Measurements from ENCODE around the gene CMTM6.
"Not testable (repeated sequence)": the region's sequence is repeated elsewhere in the genome, so short reads cannot be mapped to it uniquely, and the experiment has no call there.

Gene CMTM6

GRCh38 chr3:32447865-32448400 lies 54.7 kb downstream of the CMTM6 start:
- no peak for DNase-seq (ENCODE audit: low read depth in 3 of 3)

- no peak for DNase-seq (ENCODE audit: low read depth in 3 of 3)
Measured at GRCh38 chr3:32443478-32443877, 59.2 kb downstream of the CMTM6 start.

DNA sequence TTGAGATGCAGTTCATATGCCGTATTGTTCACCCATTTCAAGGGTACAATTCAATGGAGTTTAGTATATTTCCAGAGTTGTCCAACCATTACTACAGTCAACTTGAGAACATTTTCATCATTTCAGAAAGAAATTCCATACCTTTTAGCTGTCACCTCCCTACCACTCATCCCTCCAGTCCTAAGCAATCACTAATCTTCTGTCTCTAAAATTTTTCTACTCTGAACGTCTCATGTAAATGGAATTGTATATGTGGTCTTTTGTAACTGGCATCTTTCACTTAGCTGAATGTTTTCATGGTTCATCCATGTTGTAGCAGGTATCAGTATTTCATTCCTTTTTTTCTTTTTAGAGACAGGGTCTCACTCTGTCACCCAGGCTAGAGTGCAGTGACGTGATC lies 59.9 kb downstream of the CMTM6 start:
- DNase-seq (ENCODE audit: low read depth in 3 of 3) = no peak

DNA sequence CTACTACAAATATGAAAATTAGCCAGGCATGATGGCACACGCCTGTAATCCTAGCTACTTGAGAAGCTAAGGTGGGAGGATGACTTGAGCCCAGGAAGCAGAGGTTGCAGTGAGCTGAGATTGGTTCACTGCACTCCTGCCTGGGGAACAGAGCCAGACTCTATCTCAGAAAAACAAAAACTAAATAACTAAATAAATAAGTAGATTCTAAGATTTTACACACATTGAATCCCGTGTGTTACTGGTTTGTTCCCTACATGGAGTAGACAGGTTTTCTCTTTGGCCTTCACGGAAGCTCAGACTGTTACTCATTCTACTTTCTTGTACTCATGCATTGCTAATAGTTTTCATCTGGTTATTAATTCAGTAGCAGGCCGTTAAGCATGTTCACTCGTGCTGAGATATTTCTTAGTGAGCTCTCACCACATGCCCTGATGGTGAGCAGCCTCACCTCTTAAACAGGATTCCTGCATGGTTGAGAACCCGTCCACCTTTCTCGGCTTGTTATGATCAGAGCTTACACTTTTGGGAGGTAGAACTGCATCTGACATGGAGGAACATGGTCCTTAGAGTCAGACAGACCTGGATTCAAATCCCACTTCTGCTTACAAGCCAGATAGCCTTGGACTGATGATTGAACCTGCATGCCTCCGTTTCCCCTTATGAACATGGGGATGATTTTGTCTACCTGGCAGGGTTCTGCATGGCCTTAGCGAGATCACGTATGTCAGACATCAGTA lies 61.9 kb downstream of the CMTM6 start:
- DNase-seq (ENCODE audit: low read depth in 3 of 3) = no peak

GRCh38 chr3:32439421-32439820 lies 63.2 kb downstream of the CMTM6 start:
- DNase-seq (ENCODE audit: low read depth in 3 of 3) = not testable (repeated sequence)

- no peak for DNase-seq (ENCODE audit: low read depth in 3 of 3)
Measured at GRCh38 chr3:32438596-32439344, 63.9 kb downstream of the CMTM6 start.

DNA sequence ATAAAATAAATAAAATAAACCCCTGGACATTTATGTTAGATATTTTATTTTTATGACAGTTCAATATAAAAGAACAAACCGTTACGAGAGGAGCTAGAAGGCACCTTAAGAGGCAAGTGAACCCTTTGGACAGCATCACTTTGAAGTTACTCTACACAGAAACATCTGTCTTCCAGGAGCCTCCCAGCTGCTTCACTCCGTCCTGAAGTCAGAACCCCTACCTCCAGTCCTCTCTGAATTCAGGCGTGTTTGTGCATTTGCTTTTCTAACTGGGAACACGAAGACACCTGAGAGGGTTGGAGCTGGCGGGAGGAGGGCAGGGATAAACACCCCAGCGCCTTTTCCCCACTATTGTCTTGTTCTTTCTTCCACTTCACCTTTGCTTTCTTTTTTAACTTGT lies 64.8 kb downstream of the CMTM6 start:
- no peak for DNase-seq (ENCODE audit: low read depth in 3 of 3)

DNA sequence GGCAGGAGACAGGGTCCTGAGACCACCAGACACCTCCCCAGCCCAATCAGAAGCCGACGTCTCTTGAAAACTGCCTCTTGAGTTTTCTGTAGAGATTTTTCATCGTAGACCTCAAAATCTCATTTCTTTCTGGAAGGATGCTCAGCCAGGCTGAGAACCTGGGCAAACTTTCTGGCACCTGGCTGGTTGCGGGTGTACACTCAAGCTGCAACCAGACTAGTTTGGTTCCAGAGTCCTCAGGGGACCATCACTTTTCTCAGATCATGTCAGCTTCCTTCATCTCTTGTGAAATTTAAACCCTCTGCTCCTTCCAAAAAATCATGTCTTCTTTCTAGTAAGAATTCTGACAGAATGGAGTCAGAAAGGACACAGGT lies 65.8 kb downstream of the CMTM6 start:
- DNase-seq (ENCODE audit: low read depth in 3 of 3) = no peak

DNA sequence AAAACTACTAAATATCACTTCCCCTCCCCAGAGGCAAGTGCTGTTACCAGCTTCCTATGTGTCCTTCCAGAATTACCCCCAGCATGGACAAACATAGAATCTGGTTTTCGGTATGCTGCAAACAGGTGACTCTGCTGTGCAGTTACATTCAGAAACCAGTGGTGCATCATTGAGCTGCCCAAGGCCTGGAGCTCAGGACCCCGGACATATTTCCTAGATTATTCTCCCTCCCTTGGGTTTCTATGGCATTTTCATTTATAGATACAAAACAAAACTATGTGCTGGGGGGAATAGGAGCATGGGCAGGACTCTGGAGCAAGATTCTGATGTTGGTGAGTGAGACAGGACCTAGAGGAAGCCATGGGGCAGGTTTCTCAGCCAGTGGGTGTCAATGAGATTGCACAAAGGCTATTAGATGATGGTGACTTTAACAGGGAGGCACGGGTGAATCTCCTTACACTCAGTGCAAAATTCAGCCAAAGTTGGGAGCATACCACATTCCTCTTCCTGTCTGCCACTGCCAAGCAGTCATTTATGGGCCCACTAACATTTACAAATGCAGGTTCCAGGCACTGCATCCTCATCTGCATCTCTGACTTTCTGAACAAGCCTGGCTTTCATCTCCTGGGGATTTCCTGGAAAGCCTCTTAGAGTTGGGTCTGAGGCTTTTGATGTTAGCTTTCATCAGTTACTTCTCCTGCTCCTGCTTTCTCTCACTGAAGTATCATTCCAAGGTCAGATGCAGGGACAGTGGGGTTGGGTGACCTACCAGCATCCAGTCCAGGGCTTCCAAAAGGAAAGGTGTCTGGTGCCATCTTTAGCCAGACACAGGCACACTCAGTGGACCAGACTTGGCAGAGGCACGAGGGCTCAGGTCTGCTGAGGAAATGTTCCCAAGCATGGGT lies 66.5 kb downstream of the CMTM6 start:
- DNase-seq (ENCODE audit: low read depth in 3 of 3) = no peak

- DNase-seq (ENCODE audit: low read depth in 3 of 3) = no peak
Measured at GRCh38 chr3:32434206-32434605, 68.4 kb downstream of the CMTM6 start.

DNA sequence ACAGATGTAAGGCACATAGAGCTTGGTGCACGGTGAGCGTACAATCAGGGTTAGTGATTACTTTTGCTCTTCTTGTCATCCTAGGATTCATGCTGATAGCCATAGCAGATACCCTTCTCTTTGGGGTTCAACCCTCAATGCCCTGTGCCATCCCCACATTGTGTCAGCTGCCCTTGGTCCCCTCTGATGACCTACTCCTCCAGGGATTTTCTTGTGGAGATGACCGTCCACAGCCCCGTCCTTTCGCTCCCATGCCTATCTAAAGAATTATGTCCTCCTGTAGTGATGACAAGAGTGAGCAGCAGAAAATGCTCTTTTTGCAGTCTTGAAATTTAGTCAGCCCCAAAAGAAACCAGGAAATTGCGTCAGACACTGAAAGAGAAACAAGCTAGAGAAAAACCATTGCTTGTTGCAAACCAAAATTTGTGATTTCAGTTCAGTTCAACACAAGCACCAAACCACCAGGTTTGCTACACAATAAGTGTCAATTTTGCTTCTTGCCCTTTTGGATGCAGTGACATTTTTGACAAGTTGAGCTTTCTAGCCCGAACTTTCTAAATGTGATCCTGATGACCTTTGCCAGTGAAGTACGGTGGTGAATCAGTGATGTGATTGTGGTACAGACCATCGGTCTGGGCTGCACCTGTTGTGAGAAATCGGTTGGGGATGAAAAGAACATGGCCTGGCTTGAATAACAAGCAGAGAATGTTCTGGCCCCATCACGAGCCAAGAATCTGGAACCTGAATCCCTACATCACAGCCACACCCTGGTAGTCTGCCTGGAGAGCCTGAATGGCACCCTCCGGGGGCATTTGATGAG lies 69.7 kb downstream of the CMTM6 start:
- DNase-seq (ENCODE audit: low read depth in 3 of 3) = no peak

DNA sequence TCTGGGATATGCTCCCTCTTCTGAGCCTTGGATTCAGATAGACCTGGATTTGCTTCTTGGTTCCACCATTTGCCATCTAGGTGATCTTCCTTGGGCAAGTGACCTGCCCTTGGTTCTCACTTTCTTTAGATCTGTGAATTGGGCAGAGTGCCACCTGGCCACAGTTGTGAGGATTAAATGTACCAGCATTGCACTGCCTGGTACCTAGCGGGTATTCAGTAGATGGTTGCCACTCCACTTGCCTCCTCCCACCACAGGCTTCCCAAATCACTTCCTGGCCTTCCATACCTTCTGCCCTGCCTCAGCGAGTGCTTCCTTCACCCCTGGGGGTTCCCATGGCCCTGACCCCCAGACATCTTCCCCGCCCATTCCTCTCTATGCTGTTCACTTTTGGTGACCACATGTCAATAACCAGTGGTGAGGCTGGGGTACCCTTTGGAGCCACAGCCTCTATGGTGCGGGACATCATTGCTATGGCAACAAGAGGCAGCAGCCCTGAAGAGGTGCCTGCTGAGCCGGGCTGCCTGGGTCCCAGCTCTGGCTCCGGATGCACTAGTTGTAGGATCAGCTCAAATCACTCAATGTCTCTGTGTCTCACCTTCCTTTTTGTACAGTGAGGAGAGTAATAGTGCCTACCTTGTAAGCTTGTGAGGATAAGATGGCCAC lies 70.5 kb downstream of the CMTM6 start:
- no peak for DNase-seq (ENCODE audit: low read depth in 3 of 3)

DNA sequence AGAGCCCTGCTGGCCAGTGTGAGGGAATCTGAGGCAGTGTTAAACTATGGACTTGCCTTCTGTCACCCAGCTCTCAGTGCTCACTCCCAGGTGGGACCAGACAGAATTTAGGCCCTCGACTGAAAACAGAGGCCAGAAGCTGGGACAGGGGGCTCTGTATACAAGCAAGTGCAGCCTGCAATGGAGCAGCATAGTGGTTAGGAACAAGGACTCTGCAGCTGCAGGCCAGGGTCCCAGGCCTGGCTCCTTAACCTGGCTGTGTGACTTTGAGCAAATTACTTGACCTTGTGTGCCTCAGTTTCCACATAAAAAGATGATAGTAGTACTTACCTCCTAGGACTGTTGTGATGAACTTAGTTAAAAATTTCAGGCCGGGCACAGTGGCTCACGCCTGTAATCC lies 71.2 kb downstream of the CMTM6 start:
- DNase-seq (ENCODE audit: low read depth in 3 of 3) = no peak

Data from stimulated activated CD4-positive, alpha-beta T cell treated with anti-CD3 and anti-CD28 coated beads, TNF-alpha, amount 100 ng/mL, for 24 hours (primary cell).